DMS114 treated with DMSO at 0.1 percent for 48 hours (cell line): Measurements from ENCODE around the gene MPHOSPH9.
"Not testable (repeated sequence)": the region's sequence is repeated elsewhere in the genome, so short reads cannot be mapped to it uniquely, and the experiment has no call there.

Source experiments
- DNase-seq: peaks from one replicate; lab custom pipeline; 2025; ENCODE audit not compliant: unreplicated experiment; lab: John Stamatoyannopoulos, UW

Gene MPHOSPH9

DNA sequence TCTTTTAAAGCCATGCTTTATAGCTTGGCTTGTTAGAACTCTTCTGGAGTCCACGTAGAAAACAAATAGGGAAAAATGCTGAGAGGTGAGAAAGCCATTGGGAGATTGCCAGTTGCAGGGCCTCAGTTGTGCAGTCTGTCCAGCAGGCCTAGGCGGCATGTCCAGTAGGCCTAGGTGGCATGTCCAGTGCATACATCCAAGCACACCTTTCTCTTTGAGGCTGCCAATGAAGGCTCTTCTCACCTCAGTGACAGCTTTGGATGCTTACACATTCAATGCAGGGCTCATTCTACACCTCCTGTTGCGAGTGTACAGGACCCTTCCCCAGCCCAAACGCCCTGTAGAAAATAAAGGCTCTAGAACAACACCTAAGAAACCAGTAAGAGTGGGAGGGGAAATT, 25.7 kb upstream of the MPHOSPH9 start:
- DNase-seq: no peak

DNA sequence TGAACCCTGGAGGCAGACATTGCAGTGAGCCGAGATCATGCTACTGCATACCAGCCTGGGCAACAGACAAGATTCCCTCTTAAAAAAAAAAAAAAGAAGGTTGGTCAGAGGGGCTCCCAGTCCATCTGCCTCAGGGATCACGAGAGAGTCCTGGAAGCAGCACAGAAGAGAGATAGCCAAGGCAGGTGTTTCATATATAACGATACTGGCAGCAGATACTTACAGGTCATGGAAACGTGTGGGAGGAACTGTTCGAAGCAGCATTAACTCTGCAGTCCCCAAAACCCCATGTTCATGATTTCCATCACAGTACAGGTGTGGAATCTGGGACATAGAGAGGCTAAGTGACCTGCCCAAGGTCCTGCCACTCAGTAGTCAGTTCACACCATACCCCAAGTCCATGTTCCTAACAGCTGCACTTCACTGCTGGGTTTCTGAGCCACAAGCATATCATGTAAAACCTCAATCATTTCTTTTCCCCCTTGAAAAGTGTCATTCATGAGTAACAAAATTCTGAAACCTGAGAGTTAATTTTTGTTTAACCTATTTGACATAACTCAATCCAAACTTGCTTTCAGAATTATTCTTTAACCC, 22.0 kb upstream of the MPHOSPH9 start:
- DNase-seq: no peak

DNA sequence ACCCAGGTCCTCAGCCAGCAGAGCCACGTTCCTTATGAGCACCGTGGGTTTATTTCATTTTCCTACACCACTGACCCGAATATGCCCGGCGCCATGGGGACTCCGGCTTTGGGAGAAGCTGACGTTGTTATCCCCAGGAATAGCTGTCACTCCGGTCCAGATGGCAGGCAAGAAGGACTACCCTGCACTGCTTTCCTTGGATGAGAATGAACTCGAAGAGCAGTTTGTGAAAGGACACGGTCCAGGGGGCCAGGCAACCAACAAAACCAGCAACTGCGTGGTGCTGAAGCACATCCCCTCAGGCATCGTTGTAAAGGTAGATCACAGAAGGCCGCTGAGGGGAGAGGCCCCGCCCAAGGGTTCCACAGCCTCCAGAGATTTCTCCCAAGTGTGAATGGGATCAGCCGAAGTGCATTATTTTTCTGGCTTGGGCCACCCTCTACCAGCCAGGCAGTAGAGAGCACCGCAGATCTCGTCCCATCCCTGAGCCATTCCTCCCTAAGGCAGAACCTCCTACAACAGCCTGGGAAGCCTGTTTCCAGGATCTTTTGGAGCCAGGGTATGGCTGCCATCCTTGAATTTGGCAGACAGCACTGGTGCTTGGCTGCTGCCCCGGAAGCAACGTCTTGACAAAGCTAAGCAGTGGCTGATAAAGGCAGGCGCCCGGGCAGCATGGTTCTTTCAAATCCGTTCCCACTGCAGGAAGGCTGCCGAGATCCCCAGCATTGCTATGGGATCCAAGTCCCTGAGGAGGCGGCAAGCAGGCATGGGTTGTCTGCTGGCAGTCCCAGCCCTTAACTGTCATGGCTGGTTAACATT, 20.9 kb upstream of the MPHOSPH9 start:
- DNase-seq: no peak

DNA sequence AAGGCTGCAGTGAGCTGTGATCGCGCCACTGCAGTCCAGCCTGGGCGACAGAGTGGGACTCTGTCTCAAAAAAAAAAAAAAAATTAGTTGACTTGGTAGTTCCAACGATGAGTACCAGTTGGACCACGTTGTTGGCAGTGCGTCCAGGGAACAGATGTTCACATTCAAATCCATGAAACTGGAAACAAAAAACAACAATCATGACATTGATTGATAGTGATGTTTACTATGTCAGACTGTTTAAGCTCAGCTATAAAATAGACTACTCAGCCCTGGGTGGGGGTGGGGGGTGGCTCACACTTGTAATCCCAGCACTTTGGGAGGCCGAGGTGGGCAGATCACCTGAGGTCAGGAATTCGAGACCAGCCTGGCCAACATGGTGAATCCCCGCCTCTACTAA, 19.4 kb upstream of the MPHOSPH9 start:
- DNase-seq: not testable (repeated sequence)

DNA sequence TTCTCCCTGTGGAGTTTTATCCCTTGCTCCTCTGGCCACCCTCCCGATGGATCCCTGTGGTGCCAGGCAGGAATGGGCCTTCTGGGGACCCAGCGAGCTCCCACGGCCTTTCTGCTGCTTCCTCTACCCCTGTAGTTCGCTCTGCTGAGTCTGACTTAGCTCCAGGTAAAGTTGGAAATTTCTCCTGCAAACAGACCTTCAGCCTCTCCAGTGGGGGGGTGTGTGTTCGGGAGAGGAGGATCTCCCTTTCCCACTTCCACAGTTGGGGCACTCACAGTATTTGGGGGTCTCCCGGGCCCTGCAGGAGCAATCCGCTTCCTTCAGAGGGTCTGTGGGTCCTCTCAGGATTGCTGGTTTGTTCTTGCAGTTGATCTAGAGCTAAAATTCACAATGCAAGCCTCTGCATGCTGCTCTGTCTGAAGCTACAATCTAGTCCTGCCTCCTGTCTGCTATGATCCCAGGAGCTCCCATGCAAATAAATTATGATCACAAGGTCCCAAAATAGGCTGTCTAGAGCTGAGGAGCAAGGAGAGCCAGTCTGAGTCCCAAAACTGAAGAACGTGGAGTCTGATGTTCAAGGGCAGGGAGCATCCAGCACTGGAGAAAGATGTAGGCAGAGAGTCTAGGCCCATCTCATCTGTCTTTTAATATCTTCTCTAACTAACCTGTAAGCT, 18.6 kb upstream of the MPHOSPH9 start:
- DNase-seq: no peak

DNA sequence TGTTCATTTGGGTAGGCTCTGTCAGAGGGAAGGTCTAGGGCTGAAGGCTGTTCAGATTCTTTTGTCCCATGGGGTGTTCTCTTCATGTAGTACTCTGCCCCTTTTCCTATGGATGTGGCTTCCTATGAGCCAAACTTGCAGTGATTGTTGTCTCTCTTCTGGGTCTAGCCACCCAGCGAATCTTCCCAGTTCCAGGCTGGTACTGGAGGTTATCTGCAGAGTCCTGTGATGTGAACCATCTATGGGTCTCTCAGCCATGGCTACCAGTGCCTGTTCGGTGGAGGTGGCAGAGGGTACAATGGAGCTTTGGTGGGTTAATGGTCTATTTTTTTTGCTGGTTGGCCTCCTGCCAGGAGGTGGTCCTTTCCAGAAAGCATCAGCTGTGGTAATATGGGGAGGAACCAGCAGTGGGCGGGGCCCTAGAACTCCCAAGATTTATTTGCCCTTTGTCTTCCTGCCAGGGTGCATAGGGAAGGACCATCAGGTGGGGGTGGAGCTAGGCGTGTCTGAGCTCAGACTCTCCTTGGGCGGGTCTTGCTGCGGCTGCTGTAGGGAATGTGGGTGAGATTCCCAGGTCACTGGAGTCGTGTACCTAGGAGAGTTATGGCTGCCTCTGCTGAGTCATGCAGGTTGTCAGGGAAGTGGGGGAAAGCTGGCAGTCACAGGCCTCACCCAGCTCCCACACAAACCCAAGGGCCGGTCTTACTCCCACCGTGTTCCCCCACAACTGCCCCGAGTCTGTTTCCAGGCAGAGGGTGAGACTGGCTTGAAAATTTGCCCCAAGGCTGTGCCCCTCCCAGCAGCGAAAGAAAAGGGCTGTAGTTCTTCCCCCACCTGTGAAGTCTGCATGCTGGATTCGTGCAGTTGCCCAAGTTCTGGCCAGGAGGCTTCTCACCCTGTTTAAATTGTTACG, 17.8 kb upstream of the MPHOSPH9 start:
- DNase-seq: no peak

DNA sequence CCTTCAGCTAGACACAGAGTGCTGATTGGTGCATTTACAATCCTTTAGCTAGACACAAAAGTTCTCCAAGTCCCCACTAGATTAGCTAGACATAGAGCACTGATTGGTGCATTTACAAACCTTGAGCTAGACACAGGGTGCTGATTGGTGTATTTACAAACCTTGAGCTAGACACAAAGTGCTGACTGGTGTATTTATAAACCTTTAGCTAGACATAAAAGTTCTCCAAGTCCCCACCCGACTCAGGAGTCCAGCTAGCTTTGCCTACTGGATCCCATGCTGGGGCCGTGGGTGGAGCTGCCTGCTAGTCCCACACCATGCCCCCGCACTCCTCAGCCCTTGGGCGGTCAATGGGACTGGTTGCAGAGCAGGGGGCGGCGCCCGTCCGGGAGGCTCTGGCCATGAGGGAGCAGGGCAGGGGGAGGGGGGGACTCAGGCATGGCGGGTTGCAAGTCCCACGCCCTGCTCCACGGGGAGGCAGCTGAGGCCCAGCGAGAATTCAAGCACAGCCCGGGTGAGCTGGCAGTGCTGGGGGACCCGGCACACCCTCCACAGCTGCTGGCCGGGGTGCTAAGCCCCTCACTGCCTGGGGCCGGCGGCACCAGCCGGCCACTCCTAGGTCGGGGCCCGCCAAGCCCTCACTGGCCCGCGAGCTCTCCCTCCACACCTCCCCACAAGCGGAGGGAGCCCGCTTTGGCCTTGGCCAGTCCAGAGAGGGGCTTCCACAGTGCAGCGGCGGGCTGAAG, 16.2 kb upstream of the MPHOSPH9 start:
- DNase-seq: not testable (repeated sequence)

DNA sequence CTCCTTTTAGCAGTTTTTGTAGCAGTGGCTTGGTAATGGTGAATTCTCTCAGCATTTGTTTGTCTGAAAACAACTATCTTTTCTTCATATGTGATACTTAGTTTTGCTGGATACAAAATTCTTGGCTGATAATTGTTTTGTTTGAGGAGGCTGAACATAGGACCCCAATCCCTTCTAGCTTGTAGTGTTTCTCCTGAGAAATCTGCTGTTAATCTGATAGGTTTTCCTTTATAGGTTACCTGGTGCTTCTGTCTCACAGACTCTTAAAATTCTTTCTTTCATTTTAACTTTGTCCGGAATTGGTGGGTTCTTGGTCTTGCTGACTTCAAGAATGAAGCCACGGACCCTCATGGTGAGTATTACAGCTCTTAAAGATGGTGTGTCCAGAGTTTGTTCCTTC, 15.2 kb upstream of the MPHOSPH9 start:
- DNase-seq: not testable (repeated sequence)

DNA sequence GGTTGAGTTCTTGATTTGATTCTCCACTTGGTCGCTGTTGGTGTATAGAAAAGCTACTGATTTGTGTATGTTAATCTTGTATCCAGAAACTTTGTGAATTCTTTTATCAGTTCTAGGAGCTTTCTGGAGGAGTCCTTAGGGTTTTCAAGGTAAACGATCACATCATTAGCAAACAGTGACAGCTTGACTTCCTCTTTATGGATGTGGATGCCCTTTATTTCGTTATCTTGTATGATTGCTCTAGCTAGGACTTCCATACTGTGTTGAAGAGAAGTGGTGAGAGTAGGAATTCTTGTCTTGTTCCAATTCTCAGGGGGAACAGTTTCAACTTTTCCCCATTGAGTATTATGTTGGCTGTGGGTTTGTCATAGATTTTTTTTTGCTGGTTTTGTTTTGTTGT, 12.7 kb upstream of the MPHOSPH9 start:
- no peak for DNase-seq

DNA sequence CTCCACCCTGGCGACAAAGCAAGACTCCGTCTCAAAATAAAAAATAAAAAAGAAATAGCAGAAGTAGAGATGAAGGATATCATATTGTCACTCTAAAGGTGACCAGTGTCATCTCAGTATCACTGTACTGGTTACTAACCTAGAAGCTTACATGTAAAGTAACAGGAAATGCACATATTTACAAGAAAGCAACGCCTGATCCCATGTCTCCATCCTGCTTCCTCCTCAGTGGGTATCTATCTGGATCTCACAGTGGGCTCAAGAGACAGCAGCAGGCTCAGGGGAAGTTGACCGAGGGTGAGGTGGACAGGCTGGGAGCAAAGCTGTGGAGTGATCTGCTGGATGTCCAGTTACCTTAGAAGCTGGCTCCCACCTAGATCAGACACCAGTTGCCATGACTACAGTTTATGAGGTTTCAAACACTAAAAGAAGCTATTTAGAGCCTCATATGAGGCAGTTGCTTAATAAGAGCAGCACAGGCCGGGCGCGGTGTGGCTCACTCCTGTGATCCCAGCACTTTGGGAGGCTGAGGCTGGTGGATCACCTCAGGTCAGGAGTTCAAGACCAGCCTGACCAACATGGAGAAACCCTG, 10.8 kb upstream of the MPHOSPH9 start:
- no peak for DNase-seq

DNA sequence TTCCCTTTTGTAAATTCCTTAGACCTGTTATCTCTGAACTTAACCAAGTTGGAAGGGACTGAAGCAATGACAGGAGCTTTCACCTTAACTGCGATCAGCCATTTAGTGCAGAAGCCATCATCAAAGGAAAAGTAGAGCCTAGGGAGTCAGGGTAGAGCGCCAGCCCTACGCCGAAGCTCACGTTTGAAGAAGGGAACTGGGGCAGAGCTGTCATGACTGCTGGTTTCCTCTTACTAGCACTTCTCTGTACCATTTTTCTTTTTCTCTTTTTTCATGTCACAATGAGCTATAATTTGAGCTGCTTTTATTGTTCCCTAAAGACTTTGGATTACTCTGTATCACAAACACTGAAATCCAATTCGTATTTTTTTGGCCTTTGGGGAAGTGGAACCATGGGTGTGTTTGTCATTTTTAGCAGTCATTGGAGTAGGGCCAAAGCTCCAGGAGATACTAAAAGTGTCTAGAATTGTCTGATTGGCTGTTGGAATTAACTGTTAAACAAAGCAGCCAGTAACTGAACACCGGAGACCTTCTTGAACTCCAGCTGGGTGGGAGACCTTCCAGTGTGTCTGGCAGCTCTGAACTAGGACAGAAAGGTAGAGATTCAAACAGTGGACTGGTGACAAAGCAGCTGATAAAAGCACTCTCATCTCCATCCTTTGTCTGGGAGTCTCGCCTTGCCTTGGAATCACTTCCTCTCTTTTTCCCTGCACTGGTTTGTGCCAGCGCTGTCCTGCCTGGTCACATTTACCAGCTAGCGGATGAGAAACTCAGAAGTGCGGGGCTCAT, 9.4 kb upstream of the MPHOSPH9 start:
- no peak for DNase-seq

DNA sequence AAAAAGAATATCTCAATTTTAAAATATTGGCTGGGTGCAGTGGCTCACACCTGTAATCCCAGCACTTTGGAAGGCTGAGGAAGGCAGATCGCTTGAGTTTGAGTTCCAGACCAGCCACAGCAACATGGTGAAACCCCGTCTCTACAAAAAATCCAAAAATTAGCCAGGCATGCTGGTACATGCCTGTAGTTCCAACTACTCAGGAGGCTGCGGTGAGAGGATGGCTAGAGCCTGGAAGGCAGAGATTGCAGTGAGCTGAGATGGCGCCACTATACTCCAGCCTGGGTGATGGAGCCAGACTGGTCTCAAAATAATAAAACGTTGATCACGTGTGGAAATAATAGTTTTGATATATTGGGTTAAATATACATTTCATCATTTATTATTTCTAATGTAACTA, 6.0 kb upstream of the MPHOSPH9 start:
- DNase-seq: no peak

DNA sequence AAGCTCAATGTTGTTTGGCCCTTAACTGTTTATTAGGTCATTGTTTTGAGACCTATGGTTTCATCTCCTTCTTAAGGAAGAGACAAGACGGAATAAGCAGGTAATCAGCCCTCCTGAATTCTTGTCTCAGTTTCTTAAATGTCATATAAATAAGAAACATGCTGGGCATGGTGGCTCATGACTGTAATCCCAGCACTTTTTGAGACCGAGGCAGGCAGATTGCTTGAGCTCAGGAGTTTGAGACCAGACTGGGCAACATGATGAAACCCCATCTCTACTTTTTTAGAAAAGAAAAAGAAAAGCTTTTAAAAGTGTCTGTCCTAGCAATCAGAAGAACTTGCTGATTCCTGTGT, 5.4 kb upstream of the MPHOSPH9 start:
- no peak for DNase-seq

DNA sequence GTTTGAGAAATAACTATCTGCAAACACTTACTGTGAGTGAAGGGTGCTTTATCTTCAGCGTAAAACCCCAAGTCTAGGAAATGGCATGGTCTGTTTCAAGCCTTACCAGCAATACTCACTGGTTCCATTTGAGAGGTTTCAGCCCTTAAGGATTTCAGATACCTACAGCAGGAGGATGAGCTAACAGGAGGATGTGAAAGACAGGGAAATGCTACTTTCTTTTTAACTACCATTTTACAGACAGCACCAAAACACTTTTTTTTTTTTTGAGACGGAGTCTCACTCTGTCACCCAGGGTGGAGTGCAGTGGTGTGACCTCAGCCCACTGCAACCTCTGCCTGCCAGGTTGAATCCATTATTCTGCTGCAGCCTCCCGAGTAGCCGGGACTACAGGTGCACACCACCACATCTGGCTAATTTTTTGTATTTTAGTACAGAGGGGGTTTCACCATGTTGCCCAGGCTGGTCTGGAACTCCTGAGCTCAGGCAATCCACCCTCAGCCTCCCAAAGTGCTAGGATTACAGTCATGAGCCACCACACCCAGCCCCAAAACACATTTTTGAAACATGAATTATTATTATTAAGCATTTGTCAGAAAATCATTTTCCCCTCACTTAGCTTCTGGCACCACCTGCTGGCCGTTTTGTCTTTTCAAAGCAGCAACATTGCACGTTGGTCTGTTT, 4.8 kb upstream of the MPHOSPH9 start:
- peak; percentile 56 for DNase-seq

DNA sequence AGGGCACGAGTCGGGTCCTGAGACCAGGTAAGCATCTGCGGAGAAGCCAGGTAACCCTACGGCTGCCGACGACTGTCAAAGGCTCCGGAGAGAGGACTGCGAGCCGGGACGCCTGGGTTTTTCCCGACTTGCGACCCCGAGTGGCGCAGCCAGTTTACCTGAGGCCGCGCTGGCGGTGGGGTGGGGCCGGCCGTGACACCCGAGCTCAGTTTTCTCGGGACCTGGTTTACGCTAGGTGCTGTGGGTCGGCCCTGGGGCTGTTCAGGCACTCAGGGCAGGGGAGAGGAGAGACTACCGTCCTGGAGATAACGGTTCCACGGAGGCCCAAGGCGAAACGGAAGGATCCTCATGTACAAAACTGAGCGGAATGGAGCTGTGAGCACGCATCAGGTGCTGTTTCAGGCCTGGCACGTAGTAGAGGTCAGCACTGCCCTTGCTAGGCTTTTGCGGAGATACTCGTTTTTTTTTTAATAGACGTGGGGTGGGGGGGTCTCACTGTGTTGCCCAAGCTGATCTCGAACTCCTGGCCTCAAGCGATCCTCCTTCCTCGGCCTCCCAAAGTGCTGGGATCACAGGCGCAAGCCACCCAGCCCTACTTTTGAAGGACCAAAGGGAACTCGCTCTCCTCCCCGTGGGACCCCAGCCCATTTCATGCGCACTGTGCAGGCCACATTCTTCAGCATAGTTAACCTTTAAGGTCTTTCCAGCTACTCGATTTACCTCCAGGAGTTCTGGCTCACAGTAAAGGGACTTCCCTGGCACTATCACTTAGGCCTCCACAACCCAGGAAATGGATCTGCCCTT, 766 bp upstream of the MPHOSPH9 start:
- DNase-seq: no peak

DNA sequence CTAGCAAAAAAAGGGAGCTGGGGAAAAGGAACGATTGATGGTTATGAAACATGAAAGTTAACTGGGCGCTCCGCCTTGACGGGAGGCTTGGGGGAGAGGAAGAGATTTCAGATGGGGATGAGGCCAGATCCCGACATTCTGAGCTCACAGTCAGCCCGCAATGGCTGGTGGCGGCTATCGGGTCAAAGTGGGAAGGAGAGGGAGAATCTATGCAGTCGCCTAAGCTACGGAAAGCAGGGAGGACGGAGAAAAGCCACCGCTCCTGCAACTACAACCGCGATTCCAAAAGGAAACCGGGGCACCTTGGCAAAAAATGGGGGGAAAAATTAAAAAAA, 502 bp downstream of the MPHOSPH9 start:
- DNase-seq: no peak

DNA sequence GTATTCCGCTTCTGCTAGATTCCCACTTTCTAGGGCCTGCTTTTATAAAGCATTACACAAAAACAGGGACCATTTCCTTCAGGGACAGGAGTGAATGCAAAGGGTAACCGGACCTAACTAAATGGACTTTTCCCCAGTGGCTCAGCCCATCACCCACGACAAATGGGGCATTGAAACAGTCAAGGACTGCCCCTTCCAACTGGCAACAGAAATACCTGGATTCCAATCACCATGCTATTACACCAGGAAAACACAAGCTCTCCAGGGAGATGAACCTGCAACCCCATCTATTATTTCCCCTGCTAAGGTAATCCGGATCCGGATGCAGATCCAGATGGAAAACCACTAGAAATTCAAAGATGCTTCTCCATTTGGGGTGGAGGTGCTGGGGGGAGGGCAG, 1.0 kb downstream of the MPHOSPH9 start:
- DNase-seq: no peak

DNA sequence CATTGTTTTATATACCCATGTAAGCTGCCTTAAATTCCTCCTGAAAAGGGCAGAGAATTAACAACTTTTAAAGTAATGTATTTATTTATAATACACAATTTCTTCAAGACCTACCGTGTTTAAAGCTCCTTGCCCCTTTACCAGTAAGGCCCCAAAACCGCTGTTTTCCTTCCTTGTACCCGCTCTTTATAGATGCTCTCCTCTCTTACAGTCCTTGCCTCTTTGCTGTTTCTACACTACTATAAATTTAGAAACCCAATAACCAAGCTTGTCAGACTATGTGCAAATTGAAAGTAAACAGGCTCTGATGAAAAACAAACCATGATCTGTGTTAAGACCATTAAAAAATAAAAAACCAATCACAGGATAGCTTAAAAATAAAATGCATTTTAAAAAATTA, 3.9 kb downstream of the MPHOSPH9 start:
- no peak for DNase-seq
